CD4-positive, alpha-beta memory T cell (primary cell): ENCODE data around the gene CPA1. TPM values are rescaled to one million over a fixed set of nuclear protein-coding genes. Genes with fewer than 3 reads are reported as not detected.
A peak's percentile ranks its signal among the peaks of the same experiment; 100 is the strongest.

Experiments
- CTCF ChIA-PET: fragments of 350-600 bp; sonication (Branson Sonifier 250); formaldehyde crosslinking; loops from one replicate; lab custom pipeline; 2021; ENCODE audit warnings: inconsistent platforms; ENCODE audit not compliant: partially characterized antibody; lab: Charles Lee
- POLR2A ChIA-PET: fragments of 350-600 bp; sonication (Branson Sonifier 250); formaldehyde crosslinking; loops from one replicate; lab custom pipeline; 2021; ENCODE audit not compliant: partially characterized antibody; lab: Charles Lee
- DNase-seq, 5 donors: peaks; one replicate each; pipeline versions ENCODE4 v3.0.0 to v3.0.0-alpha.2; 2020 to 2022; ENCODE audit warnings: mixed read lengths in 1 of 5
- H3K27ac ChIP-seq: one replicate; pipeline ENCODE4 v1.7.0; 2013; ENCODE audit warnings: low read depth, low read length
- H3K27me3 ChIP-seq: 2 replicates; pipeline ENCODE4 v1.7.0; 2013; ENCODE audit warnings: mild to moderate bottlenecking, low read length, moderate library complexity; ENCODE audit not compliant: insufficient read depth
- H3K36me3 ChIP-seq: 2 replicates; pipeline ENCODE4 v1.7.0; 2013; ENCODE audit warnings: mild to moderate bottlenecking, low read length, moderate library complexity; ENCODE audit not compliant: insufficient read depth
- H3K4me1 ChIP-seq: 2 replicates; pipeline ENCODE4 v1.7.0; 2013; ENCODE audit warnings: mild to moderate bottlenecking, low read length, moderate library complexity; ENCODE audit not compliant: insufficient read depth
- H3K4me3 ChIP-seq, 2 donors: one replicate each; pipeline ENCODE4 v1.7.0; 2013; ENCODE audit warnings: low read length in 2 of 2, mild to moderate bottlenecking in 1 of 2
- H3K9me3 ChIP-seq, 2 donors: one replicate each; pipeline ENCODE4 v1.7.0; 2013; ENCODE audit warnings: low read length in 2 of 2, control low read depth in 1 of 2; ENCODE audit not compliant: control insufficient read depth in 1 of 2
- H3K27ac Mint-ChIP-seq, 7 donors: one replicate each; pipeline ENCODE4 v1.8.0; 2020 to 2021; ENCODE audit warnings: mixed read lengths in 7 of 7, mild to moderate bottlenecking in 6 of 7, inconsistent platforms in 3 of 7, moderate library complexity in 3 of 7
- H3K27me3 Mint-ChIP-seq, 2 donors: one replicate each; pipeline ENCODE4 v1.8.0; 2020 to 2021; ENCODE audit warnings: mixed read lengths in 2 of 2
- H3K36me3 Mint-ChIP-seq, 2 donors: one replicate each; pipeline ENCODE4 v1.8.0; 2020 to 2021; ENCODE audit warnings: mixed read lengths in 2 of 2, inconsistent platforms in 1 of 2, mild to moderate bottlenecking in 1 of 2
- H3K4me1 Mint-ChIP-seq, 4 donors: one replicate each; pipeline ENCODE4 v1.8.0; 2020 to 2021; ENCODE audit warnings: mixed read lengths in 4 of 4, mild to moderate bottlenecking in 1 of 4
- H3K4me3 Mint-ChIP-seq, 8 donors: one replicate each; pipeline ENCODE4 v1.8.0; 2020 to 2021; ENCODE audit warnings: mixed read lengths in 8 of 8, mild to moderate bottlenecking in 7 of 8, moderate library complexity in 6 of 8, inconsistent platforms in 3 of 8
- H3K9me3 Mint-ChIP-seq, 8 donors: one replicate each; pipeline ENCODE4 v1.8.0; 2020 to 2021; ENCODE audit warnings: mixed read lengths in 8 of 8, mild to moderate bottlenecking in 5 of 8, inconsistent platforms in 3 of 8, moderate library complexity in 1 of 8
- intact Hi-C: fragments of 100-400 bp; cut with micrococcal nuclease; formaldehyde crosslinking; loops from one replicate; pipeline ENCODE4 v1.15.1; 2023
- polyA plus RNA-seq, 2 donors: library from polyadenylated mRNA; unstranded; fragments of 300-500 nt; fragmentation: Illumina TruSeq; gene quantifications; one replicate each; pipeline ENCODE4 v1.2.3, GENCODE V29; 2021
- total RNA-seq, 2 experiments: library from RNA; stranded (reverse); gene quantifications; one replicate each; pipeline ENCODE4 v1.2.3, GENCODE V29; 2021

The CPA1 gene
- total and polyA plus RNA-seq, 4 experiments from 2014 or later = not detected

DNA sequence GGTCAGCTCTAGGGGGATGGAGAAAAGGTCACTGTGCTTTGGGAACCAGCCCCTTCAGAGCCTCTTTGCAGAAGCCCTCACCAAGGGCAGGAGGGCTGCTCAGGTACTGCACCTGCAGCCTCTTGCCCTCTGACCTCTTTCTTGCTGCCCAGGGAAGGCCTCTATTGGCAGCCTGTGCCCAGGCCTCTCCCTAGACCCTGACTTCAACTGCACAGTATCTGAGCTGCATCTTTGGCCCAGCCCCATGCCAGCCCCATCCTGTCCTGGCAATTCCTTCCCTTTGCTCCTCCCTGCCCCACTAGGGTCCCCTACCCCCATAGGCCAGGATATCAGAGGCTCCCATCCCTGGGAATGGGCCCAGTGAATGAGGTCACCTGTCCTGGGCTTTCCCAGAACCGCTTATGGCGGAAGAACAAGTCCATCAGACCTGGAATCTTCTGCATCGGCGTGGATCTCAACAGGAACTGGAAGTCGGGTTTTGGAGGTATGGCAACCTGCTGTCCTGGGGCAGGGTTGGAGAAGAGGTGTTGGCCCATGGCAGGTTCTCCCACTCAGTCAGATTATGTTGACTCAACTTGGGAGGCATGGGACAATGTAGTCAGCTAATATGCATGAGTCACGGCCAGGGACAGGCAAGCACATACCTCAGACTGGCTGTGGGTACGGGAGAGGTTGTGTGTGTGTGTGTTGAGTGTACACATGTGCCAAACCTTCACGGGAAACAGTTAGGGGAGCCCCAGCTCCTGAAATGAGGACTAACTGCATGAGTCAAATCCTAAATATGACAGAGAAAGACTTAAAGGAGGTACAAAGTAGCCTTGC is 17.1 kb upstream of the CPA1 start:
- Mint-ChIP-seq H3K9me3 (peaks cover 0 to 18% (median 12%) of the 10 kb centered on the region in 8 donors), H3K36me3 (peaks cover 0 to 7% of the 10 kb centered on the region in 2 donors), H3K4me1 (peaks cover 0 to 14% (median 3%) of the 10 kb centered on the region in 4 donors), H3K4me3 (peak overlapping the region in 1 of 8 donors; percentile 54), H3K27me3 (peaks cover 3% of the 10 kb centered on the region in 2 donors), H3K27ac (no peak overlapping the region)
- no peaks in the 10 kb centered on the region for H3K36me3 ChIP-seq
- ChIA-PET POLR2A (no interaction called here), CTCF (no interaction called here)
- intact Hi-C loops = no loop called here
- H3K27me3 ChIP-seq = no peaks in the 10 kb centered on the region
- no peaks in the 10 kb centered on the region for H3K4me1 ChIP-seq
- no peak overlapping the region for H3K4me3 ChIP-seq
- no peak for DNase-seq
- H3K27ac ChIP-seq = no peak overlapping the region
- peaks cover 0 to 4% of the 10 kb centered on the region in 2 donors for H3K9me3 ChIP-seq

DNA sequence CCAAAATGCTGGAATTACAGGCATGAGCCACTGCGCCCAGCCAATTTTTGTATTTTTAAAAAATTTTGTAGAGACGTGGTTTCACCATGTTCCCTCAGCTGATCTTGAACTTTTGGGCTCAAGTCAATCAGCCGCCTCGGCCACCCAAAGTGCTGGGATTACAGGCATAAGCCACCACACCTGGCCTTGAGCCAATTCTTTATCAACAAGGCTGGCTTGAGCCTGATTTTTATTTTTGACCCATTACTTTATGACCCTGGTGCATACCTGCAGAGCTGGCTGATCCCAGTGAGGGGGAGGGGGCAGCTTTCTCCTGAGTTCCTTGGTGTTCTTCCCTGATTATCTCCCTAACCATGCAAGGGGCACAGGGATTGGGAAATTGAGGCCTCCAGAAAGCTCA is 15.8 kb upstream of the CPA1 start:
- no peak overlapping the region for H3K4me3 Mint-ChIP-seq
- intact Hi-C loops = no loop called here
- ChIA-PET POLR2A (no interaction called here), CTCF (no interaction called here)
- H3K36me3 Mint-ChIP-seq = peaks cover 0 to 4% of the 10 kb centered on the region in 2 donors
- no peak overlapping the region for H3K27ac Mint-ChIP-seq
- no peak for DNase-seq
- Histone ChIP-seq H3K36me3 (no peaks in the 10 kb centered on the region), H3K4me1 (no peaks in the 10 kb centered on the region), H3K27ac (no peak overlapping the region), H3K27me3 (no peaks in the 10 kb centered on the region), H3K4me3 (no peak overlapping the region), H3K9me3 (peaks cover 0 to 4% of the 10 kb centered on the region in 2 donors)
- H3K4me1 Mint-ChIP-seq = peaks cover 2 to 26% (median 9%) of the 10 kb centered on the region in 4 donors
- peaks cover 3% of the 10 kb centered on the region in 2 donors for H3K27me3 Mint-ChIP-seq
- H3K9me3 Mint-ChIP-seq = peaks cover 0 to 11% (median 10%) of the 10 kb centered on the region in 8 donors

GRCh38 chr7:130365088-130365487 is 15.2 kb upstream of the CPA1 start:
- intact Hi-C loops = no loop called here
- no peaks in the 10 kb centered on the region for H3K27me3 ChIP-seq
- Mint-ChIP-seq H3K27ac (peak overlapping the region in 2 of 7 donors; percentile 32 to 52), H3K36me3 (peaks cover 0 to 4% of the 10 kb centered on the region in 2 donors), H3K9me3 (peaks cover 0 to 8% (median 5%) of the 10 kb centered on the region in 8 donors), H3K4me1 (peaks cover 8 to 32% (median 10%) of the 10 kb centered on the region in 4 donors), H3K4me3 (peak overlapping the region in 1 of 8 donors; percentile 71), H3K27me3 (peaks cover 3% of the 10 kb centered on the region in 2 donors)
- ChIA-PET CTCF (no interaction called here), POLR2A (no interaction called here)
- H3K27ac ChIP-seq = no peak overlapping the region
- no peaks in the 10 kb centered on the region for H3K36me3 ChIP-seq
- H3K9me3 ChIP-seq = peaks cover 0 to 4% of the 10 kb centered on the region in 2 donors
- H3K4me3 ChIP-seq = no peak overlapping the region
- DNase-seq = no peak
- H3K4me1 ChIP-seq = no peaks in the 10 kb centered on the region

- Histone ChIP-seq H3K4me1 (no peaks in the 10 kb centered on the region), H3K27me3 (no peaks in the 10 kb centered on the region), H3K9me3 (peaks cover 0 to 3% of the 10 kb centered on the region in 2 donors), H3K36me3 (no peaks in the 10 kb centered on the region), H3K27ac (no peak overlapping the region), H3K4me3 (no peak overlapping the region)
- POLR2A ChIA-PET = no interaction called here
- Mint-ChIP-seq H3K27ac (peak overlapping the region in 3 of 7 donors; percentile 52 to 77 (median 69)), H3K4me3 (peak overlapping the region in 6 of 8 donors; percentile 27 to 71 (median 46)), H3K9me3 (peaks cover 0 to 4% (median 0%) of the 10 kb centered on the region in 8 donors), H3K27me3 (peaks cover 3% of the 10 kb centered on the region in 2 donors), H3K36me3 (no peaks in the 10 kb centered on the region), H3K4me1 (peaks cover 8 to 32% (median 10%) of the 10 kb centered on the region in 4 donors)
- DNase-seq = no peak
- intact Hi-C loops = no loop called here
- CTCF ChIA-PET = no interaction called here
Measured at GRCh38 chr7:130365511-130366441, 14.5 kb upstream of the CPA1 start.

GRCh38 chr7:130366564-130366963 is 13.7 kb upstream of the CPA1 start:
- ChIA-PET POLR2A (no interaction called here), CTCF (no interaction called here)
- Histone ChIP-seq H3K36me3 (no peaks in the 10 kb centered on the region), H3K4me3 (no peak overlapping the region), H3K27ac (peak overlapping the region; percentile 9), H3K9me3 (no peaks in the 10 kb centered on the region), H3K4me1 (no peaks in the 10 kb centered on the region), H3K27me3 (no peaks in the 10 kb centered on the region)
- peaks cover 8 to 32% (median 10%) of the 10 kb centered on the region in 4 donors for H3K4me1 Mint-ChIP-seq
- intact Hi-C loops = no loop called here
- no peak for DNase-seq
- peak overlapping the region in 5 of 8 donors; percentile 27 to 80 (median 55) for H3K4me3 Mint-ChIP-seq
- H3K27ac Mint-ChIP-seq = peak overlapping the region in 5 of 7 donors; percentile 69 to 90 (median 86)
- H3K9me3 Mint-ChIP-seq = peaks cover 0 to 4% (median 0%) of the 10 kb centered on the region in 8 donors
- H3K36me3 Mint-ChIP-seq = no peaks in the 10 kb centered on the region
- peaks cover 3% of the 10 kb centered on the region in 2 donors for H3K27me3 Mint-ChIP-seq

DNA sequence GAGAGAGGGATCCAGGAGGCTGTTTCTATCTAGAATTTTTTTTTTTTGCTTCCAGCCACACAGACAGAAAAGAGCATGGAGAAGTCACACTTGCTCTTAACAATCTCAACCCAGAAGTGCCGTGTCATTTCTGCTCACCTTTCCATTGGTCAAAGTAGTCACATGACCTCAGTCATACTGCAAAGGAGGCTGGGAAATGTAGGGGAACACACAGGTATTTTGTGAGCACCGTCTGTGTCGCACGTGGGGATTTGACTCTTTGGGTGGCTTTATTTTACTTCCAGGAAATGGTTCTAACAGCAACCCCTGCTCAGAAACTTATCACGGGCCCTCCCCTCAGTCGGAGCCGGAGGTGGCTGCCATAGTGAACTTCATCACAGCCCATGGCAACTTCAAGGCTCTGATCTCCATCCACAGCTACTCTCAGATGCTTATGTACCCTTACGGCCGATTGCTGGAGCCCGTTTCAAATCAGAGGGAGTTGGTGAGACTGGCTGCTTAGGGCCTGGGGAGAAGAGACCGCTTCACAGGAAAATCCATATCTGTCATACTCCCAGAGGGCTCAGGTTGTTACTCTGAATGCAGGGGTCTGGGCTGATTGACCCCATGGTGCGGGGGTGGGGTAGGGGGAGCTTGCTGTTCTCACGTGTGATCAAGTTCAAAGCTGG is 13.1 kb upstream of the CPA1 start:
- H3K36me3 ChIP-seq = no peaks in the 10 kb centered on the region
- no peaks in the 10 kb centered on the region for H3K27me3 ChIP-seq
- H3K4me3 ChIP-seq = peak overlapping the region in 1 of 2 donors; percentile 5
- Mint-ChIP-seq H3K27ac (peak overlapping the region in 6 of 7 donors; percentile 77 to 90 (median 83)), H3K36me3 (no peaks in the 10 kb centered on the region), H3K4me3 (peak overlapping the region in 7 of 8 donors; percentile 52 to 80 (median 71)), H3K4me1 (peaks cover 8 to 32% (median 10%) of the 10 kb centered on the region in 4 donors), H3K9me3 (peaks cover 0 to 4% (median 0%) of the 10 kb centered on the region in 8 donors), H3K27me3 (peaks cover 3% of the 10 kb centered on the region in 2 donors)
- H3K27ac ChIP-seq = no peak overlapping the region
- intact Hi-C loops = no loop called here
- no peaks in the 10 kb centered on the region for H3K4me1 ChIP-seq
- CTCF ChIA-PET = no interaction called here
- POLR2A ChIA-PET = no interaction called here
- no peaks in the 10 kb centered on the region for H3K9me3 ChIP-seq
- peak in 4 of 5 donors; percentile 42 to 67 (median 50) for DNase-seq
